NB4 (cell line): Measurements from ENCODE around the gene CADPS2.

ENCODE experiments used
- CTCF ChIP-seq: IDR thresholded peaks from one replicate; pipeline ENCODE4 v1.5.1; 2012; ENCODE audit warnings: low read depth, low read length
- MYC ChIP-seq: IDR thresholded peaks from 2 replicates; pipeline ENCODE4 v1.6.1; 2011; ENCODE audit warnings: low read depth, low read length
- TF ChIP-seq, protein P1 (sequence below): IDR thresholded peaks from 2 replicates; pipeline ENCODE4 v1.6.1; 2011; ENCODE audit warnings: low read depth, low read length

DNA sequence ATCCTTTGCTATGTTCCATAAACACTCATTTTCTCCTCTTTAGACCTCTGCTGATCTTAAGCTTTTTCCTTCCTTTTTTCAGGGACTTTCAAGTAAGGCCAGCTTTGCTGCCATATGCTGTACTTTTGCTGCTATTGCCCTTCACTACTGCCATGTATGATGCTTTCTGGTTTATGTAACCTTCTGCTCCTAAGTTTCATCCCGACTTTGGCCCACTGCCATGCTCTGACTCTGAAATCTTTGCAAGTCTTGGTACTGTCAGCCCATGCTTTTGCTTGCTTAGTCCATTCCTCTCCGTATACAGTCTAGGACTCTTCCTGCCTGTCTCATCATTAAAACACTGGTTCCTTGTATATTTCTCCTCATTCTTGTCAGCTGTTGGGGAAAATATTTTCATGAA, 339.8 kb downstream of the CADPS2 start:
- TF ChIP-seq CTCF (no peak), MYC (no peak)
- TF ChIP-seq, protein P1, sequence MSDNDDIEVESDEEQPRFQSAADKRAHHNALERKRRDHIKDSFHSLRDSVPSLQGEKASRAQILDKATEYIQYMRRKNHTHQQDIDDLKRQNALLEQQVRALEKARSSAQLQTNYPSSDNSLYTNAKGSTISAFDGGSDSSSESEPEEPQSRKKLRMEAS, result no peak
